Kidney epithelial cell (primary cell): ENCODE results near the gene FIGN. TPM values are rescaled to one million over a fixed set of nuclear protein-coding genes. Genes with fewer than 3 reads are reported as not detected.

ENCODE experiments used
- DNase-seq: peaks from one replicate; pipeline ENCODE4 v3.0.0-alpha.2; 2010; ENCODE audit warnings: low read depth
- H3K27me3 ChIP-seq: 2 replicates; pipeline ENCODE4 v1.6.0; 2011; ENCODE audit warnings: low read length; ENCODE audit not compliant: control insufficient read depth, insufficient read depth
- H3K36me3 ChIP-seq: 2 replicates; pipeline ENCODE4 v1.5.1; 2011; ENCODE audit warnings: low read length; ENCODE audit not compliant: control insufficient read depth, insufficient read depth
- H3K4me3 ChIP-seq: 2 replicates; pipeline ENCODE4 v1.5.1; 2011; ENCODE audit warnings: low read depth, mild to moderate bottlenecking, control low read depth, low read length
- CTCF ChIP-seq: IDR thresholded peaks from 2 replicates; pipeline ENCODE4 v1.5.1; 2011; ENCODE audit warnings: mild to moderate bottlenecking, moderate library complexity, low read length, control low read depth, inconsistent platforms; ENCODE audit not compliant: insufficient read depth, poor library complexity, severe bottlenecking
- total RNA-seq: library from RNA; depleted of rRNA; stranded (reverse); fragments of >200 nt; gene quantifications from 2 replicates; pipeline ENCODE4 v1.2.3, GENCODE V29; 2015

Gene FIGN
- total RNA-seq, 1 donor from 2014 or later: 1.8 TPM

GRCh38 chr2:163573652-163574051 lies 162.2 kb downstream of the FIGN start:
- no peak for TF ChIP-seq CTCF
- Histone ChIP-seq H3K4me3 (no peak overlapping the region), H3K27me3 (no peaks in the 10 kb centered on the region), H3K36me3 (no peaks in the 10 kb centered on the region)
- DNase-seq: no peak

DNA sequence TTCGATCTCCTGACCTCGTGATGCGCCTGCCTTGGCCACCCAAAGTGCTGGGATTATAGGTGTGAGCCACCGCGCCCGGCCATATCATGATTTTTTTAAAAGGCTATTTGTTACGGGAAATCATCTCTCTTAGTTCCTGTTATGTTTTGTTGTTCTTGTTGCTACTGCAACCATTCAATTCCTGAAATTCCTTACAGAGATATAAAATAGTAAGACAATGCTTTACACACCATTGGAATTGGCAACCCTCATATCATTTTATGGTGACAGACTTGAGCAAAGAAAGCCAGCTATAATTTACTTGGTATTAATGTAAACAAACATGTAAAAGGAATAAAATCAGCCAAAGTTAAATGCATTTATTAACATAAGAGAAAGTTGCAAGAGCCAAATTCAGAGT lies 163.0 kb downstream of the FIGN start:
- Histone ChIP-seq H3K36me3 (no peaks in the 10 kb centered on the region), H3K27me3 (no peaks in the 10 kb centered on the region), H3K4me3 (no peak overlapping the region)
- no peak for DNase-seq
- TF ChIP-seq CTCF: no peak

GRCh38 chr2:163571423-163572102 lies 164.2 kb downstream of the FIGN start:
- no peak for TF ChIP-seq CTCF
- no peak for DNase-seq
- H3K36me3 ChIP-seq: no peaks in the 10 kb centered on the region
- H3K27me3 ChIP-seq: no peaks in the 10 kb centered on the region
- no peak overlapping the region for H3K4me3 ChIP-seq

GRCh38 chr2:163570391-163570790 lies 165.4 kb downstream of the FIGN start:
- Histone ChIP-seq H3K4me3 (no peak overlapping the region), H3K27me3 (no peaks in the 10 kb centered on the region), H3K36me3 (no peaks in the 10 kb centered on the region)
- no peak for TF ChIP-seq CTCF
- no peak for DNase-seq

DNA sequence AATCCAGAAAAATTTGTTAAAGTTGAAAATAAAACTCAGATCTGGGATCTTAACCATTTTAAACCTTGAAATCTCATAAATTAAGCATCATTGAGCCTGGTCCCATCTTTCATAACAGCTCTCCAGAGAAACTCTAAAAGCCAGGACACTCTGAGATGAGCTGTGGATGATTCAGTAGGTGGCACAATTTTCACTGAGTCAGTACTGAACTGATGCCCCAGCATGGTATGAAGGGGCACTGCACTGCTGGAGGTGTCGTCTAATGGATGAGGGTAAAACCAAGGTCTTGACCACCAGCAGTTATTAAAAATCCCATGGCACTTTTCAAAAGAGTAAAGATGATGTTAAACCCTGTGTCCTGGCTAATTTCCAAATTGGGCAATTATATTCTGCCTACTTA lies 170.6 kb downstream of the FIGN start:
- TF ChIP-seq CTCF: no peak
- no peak for DNase-seq
- no peak overlapping the region for H3K4me3 ChIP-seq
- no peaks in the 10 kb centered on the region for H3K27me3 ChIP-seq
- H3K36me3 ChIP-seq: no peaks in the 10 kb centered on the region

DNA sequence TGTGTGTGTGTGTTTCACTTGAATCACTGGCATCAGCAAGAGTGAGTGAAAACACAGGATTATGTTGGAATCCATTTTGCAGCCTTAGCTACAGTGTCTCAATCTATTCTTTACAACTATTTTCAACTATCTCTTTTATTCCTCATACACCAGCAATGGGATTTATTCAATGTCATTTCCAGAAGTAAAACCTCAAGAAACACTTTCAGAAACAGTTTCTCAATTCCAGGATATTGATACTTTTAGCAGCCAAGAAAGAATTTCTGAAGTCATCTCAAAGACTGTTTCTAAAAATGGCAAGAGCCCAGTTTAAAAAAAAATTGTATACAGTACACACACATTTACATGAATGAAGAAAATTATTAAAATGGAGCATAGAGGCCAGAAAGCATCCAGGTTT lies 171.6 kb downstream of the FIGN start:
- TF ChIP-seq CTCF: no peak
- Histone ChIP-seq H3K36me3 (no peaks in the 10 kb centered on the region), H3K4me3 (no peak overlapping the region), H3K27me3 (no peaks in the 10 kb centered on the region)
- no peak for DNase-seq
